ENCODE results near the gene SLC25A11. TPM values are rescaled to one million over a fixed set of nuclear protein-coding genes. Genes with fewer than 3 reads are reported as not detected.

SLC25A11 gene
- total RNA-seq, 1 experiment from 2014 or later, result 75.1 TPM

- CTCF ChIA-PET, result no interaction called here
- ATAC-seq, result no peak
Observed at GRCh38 chr17:4920351-4921048, 19.3 kb downstream of the SLC25A11 start.

More at GRCh38 chr17:4920351-4921048, 19.3 kb downstream of the SLC25A11 start:
- H4K20me1 ChIP-seq (ENCODE audit: insufficient read depth), result no peaks in the 10 kb centered on the region
- H3K4me3 ChIP-seq (replicated peaks in 1 of 2; ENCODE audit: low read depth in 1 of 2, low read length in 2 of 2), result no peak overlapping the region
- H3K9ac ChIP-seq (ENCODE audit: low read length), result no peak overlapping the region
- H3K36me3 ChIP-seq (ENCODE audit: control insufficient read depth in 1 of 2, insufficient read depth in 2 of 2, low read length in 2 of 2), result no peaks in the 10 kb centered on the region
- H3K9me2 ChIP-seq (ENCODE audit: insufficient read depth), result no peaks in the 10 kb centered on the region
- H3K9me3 ChIP-seq (ENCODE audit: control insufficient read depth in 1 of 2, insufficient read depth in 1 of 2, low read depth in 1 of 2, low read length in 2 of 2), result no peaks in the 10 kb centered on the region
- H3K27me3 ChIP-seq (ENCODE audit: insufficient read depth, low read length), result no peaks in the 10 kb centered on the region
- no peak overlapping the region for H2AFZ ChIP-seq (ENCODE audit: low read depth, low read length, poor library complexity, severe bottlenecking)
- no peaks in the 10 kb centered on the region for H3K4me1 ChIP-seq (ENCODE audit: control insufficient read depth in 1 of 2, insufficient read depth in 2 of 2, low read length in 2 of 2)
- BruUV-seq (replicated peaks), result no TSS peak
- intact Hi-C loops (cut with micrococcal nuclease), result loop anchor here (2.0 kb wide), 1 partner anchor 14 kb away; no protein-coding TSS in a partner anchor
- ChIA-PET POLR2A (no interaction called here), RAD21 (ENCODE audit: low non-redundant PET in 1 of 2, low total read pairs in 2 of 2, uncharacterized antibody in 2 of 2, unreplicated experiment in 2 of 2) (no interaction called here)
- H3K4me2 ChIP-seq (ENCODE audit: low read length), result no peak overlapping the region
- DNase-seq (ENCODE audit: low read depth, low spot score), result no peak
- no peak overlapping the region for H3K27ac ChIP-seq (ENCODE audit: low read depth, low read length)
- TF ChIP-seq ZNF274 (IDR thresholded peaks at IDR 0.05; ENCODE audit: low read depth, low read length), result no peak
- TF ChIP-seq POLR2AphosphoS5 (IDR thresholded peaks at IDR 0.05; ENCODE audit: low read depth, low read length), result no peak
- TF ChIP-seq REST (IDR thresholded peaks at IDR 0.05; ENCODE audit: low read depth), result no peak
- no peak for TF ChIP-seq JUND (IDR thresholded peaks at IDR 0.05)
- no peak for TF ChIP-seq CEBPB (IDR thresholded peaks at IDR 0.05; ENCODE audit: low read depth)
- no peak for TF ChIP-seq SRF (IDR thresholded peaks at IDR 0.05; ENCODE audit: low read depth)
- no peak for TF ChIP-seq SIN3A (IDR thresholded peaks at IDR 0.05; ENCODE audit: low read depth)
- H3K79me2 ChIP-seq (ENCODE audit: insufficient read depth, low read length), result no peaks in the 10 kb centered on the region
